NCI-H128 (cell line): ENCODE measurements around the gene MAL.
"Not testable (repeated sequence)": the region's sequence is repeated elsewhere in the genome, so short reads cannot be mapped to it uniquely, and the experiment has no call there.

Experiments used
- DNase-seq: peaks from one replicate; lab custom pipeline; 2025; ENCODE audit not compliant: unreplicated experiment; lab: John Stamatoyannopoulos, UW

MAL gene

DNA sequence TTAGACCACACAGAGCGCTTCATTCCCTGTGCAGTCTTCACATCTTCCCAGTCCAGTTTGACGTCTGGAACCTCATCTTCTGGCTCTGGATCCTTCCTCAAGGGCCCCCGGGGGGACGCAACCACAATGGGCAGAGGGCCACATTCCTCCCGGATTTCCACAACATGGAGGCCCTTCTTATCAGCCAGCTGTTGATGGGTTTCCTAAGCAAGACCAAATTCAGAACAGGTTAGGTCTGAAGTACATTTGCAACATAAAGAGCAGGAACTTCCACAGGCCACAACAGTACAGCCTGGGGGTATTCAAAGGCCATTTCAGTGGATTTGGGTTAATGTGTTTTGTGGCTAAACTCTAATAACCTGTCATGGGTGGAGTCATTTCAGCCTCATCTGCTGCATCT is 61.9 kb downstream of the MAL start:
- DNase-seq: no peak

GRCh38 chr2:95091885-95092555 is 66.5 kb downstream of the MAL start:
- DNase-seq: no peak

DNA sequence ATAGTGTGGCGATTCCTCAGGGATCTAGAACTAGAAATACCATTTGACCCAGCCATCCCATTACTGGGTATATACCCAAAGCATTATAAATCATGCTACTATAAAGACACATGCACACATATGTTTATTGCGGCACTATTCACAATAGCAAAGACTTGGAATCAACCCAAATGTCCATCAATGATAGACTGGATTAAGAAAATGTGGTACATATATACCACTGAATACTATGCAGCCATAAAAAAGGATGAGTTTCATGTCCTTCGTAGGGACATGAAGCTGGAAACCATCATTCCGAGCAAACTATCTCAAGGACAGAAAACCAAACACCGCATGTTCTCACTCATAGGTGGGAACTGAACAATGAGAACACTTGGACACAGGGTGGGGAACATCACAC is 72.8 kb downstream of the MAL start:
- DNase-seq: not testable (repeated sequence)

- DNase-seq: no peak
Measured at GRCh38 chr2:95099910-95100309, 74.4 kb downstream of the MAL start.
